Renal cortical epithelial cell (primary cell): ENCODE measurements around the gene LRRC37A. TPM values are rescaled to one million over a fixed set of nuclear protein-coding genes. Genes with fewer than 3 reads are reported as not detected.
"Not testable (repeated sequence)": the region's sequence is repeated elsewhere in the genome, so short reads cannot be mapped to it uniquely, and the experiment has no call there.

Experiments
- DNase-seq: peaks from one replicate; pipeline ENCODE4 v3.0.0-alpha.2; 2011; ENCODE audit warnings: low read depth
- total RNA-seq: library from RNA; depleted of rRNA; stranded (reverse); fragments of >200 nt; gene quantifications from 2 replicates; pipeline ENCODE4 v1.2.3, GENCODE V29; 2014

LRRC37A gene
- total RNA-seq, result 0.17 and 2.7 TPM in 2 replicates

GRCh38 chr17:46294831-46295230 is at the start of gene LRRC37A:
Gene LRRC37A, plus strand, starts transcription at chr17:46295131. Its CDS starts 3 bp downstream, at chr17:46295134.
- not testable (repeated sequence) for DNase-seq

DNA sequence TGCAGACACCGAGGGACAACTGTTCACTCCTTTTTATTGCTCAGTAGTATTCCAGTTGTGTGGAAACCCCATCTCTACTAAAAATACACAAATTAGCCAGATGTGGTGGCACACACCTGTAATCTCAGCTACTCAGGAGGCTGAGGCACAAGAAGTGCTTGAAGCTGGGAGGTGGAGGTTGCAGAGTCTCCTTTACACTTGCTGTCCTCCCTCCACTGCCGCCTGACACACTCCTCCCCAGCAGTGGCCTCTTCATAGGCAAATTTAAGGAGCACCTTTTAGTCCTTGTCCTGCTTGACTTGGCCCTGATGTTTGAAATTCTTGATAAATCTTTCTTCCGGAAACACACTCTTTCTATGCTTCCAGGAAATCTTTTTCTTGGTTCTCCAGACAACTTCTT is 45.8 kb upstream of the LRRC37A start:
- DNase-seq, result not testable (repeated sequence)

GRCh38 chr17:46252804-46253203 is 42.1 kb upstream of the LRRC37A start:
- DNase-seq, result not testable (repeated sequence)

DNA sequence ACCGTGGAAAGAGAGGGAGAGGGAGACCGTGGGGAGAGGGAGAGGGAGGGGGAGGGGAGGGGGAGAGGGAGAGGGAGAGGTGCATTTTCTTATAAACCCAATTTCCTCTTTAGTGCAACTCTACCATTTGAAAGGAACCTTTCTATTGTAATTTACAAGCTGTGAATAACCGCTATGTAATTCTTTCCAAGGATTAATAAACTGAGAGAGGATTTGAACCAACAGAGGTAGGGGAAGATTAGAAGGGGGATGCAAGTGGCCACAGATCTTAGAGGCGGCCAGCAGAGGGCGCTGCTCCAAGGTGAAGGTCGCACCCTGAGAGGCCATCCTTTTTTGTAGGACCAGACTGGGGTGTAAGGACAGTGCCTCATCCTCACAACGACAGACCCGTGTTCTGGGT is 41.2 kb upstream of the LRRC37A start:
- peak; percentile 29 for DNase-seq

GRCh38 chr17:46254215-46254614 is 40.7 kb upstream of the LRRC37A start:
- not testable (repeated sequence) for DNase-seq

GRCh38 chr17:46256369-46256768 is 38.6 kb upstream of the LRRC37A start:
- not testable (repeated sequence) for DNase-seq

DNA sequence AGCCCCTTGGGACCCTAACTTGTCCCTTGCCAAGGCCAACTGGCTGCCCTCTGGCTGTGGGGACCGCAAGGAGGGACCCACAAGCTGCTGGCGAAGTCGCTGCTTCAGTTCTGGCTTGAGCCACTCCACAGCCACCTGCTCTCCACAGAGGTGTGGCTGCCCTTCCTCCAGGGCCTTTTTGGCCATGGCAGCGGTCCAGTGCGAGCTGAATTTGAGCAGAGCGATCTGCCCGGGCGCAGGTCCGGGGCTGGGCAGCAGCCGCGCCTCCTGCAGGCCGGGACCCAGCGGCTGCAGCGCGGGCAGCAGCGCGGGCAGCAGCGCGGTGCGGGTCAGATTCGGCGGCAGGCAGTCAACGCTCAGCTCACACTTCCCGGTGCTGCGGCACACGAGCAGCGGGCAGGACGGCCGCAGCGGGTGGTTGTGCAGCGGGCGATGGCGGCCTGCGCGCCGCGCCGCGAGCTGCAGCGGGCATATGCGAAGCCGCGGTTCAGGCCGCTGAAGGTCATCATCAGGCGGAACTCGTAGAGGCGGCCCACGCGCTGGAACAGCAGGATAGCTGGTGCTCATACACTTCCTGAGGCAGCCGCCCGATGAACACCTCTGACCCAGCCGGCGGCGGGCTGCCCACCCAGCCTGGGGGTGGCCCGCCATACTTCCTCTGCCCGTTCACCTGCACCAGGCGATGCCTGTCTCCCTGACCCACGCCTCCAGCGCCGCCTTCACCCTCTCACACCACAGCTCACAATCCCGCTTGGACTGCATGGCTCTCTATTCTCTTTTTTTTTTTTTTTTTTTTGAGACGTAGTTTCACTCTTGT is 34.9 kb upstream of the LRRC37A start:
- DNase-seq, result not testable (repeated sequence)

DNA sequence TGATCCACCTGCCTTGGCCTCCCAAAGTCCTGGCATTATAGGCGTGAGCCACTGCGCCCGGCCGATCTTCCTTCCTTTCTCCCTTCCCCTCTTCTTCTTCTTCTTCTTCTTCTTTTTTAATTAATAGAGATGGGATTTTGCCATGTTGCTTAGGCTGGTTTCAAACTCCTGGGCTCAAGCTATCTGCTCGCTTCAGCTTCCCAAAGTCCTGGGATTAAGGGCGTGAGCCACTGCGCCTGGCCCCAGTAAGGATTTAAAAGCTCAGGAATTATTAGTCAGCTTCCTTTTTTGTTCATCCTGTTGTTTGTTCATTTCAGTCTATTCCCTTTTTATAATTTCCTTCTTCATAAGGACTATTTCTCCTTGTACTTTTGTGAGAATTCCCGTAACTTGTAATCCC is 32.7 kb upstream of the LRRC37A start:
- DNase-seq, result no peak

GRCh38 chr17:46264456-46265198 is 30.3 kb upstream of the LRRC37A start:
- DNase-seq, result peak; percentile 81

GRCh38 chr17:46266063-46266655 is 28.8 kb upstream of the LRRC37A start:
- peak; percentile 29 for DNase-seq

- DNase-seq, result peak; percentile 48
These were observed 28.0 kb upstream of the LRRC37A start for GRCh38 chr17:46266656-46267544.

DNA sequence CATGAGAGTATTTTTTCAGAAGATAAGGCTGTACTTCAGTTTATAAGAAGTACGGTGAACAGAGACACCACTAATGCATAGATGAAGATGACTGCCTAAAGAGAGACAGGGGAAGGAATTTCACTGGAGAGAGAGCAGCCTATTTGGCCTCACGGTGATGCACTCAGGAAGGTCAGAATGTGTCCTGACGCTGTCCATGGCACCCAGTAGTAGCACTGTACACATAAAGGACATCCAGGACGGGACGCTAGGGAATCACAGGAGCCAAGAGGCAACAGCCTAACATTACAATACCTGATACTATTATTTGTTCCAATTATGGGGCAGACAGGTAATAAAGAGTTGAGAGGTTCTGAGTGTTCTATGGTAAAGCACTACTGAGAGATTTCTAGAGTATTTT is 24.9 kb upstream of the LRRC37A start:
- DNase-seq, result no peak

- no peak for DNase-seq
These were observed 21.2 kb upstream of the LRRC37A start for GRCh38 chr17:46273541-46274236.

- no peak for DNase-seq
These were observed 20.7 kb upstream of the LRRC37A start for GRCh38 chr17:46274238-46274637.

GRCh38 chr17:46276728-46277479 is 18.0 kb upstream of the LRRC37A start:
- not testable (repeated sequence) for DNase-seq

- not testable (repeated sequence) for DNase-seq
These were observed 13.6 kb upstream of the LRRC37A start for GRCh38 chr17:46281336-46281735.

GRCh38 chr17:46282635-46283034 is 12.3 kb upstream of the LRRC37A start:
- DNase-seq, result not testable (repeated sequence)

GRCh38 chr17:46284467-46284866 is 10.5 kb upstream of the LRRC37A start:
- peak; percentile 70 for DNase-seq

- not testable (repeated sequence) for DNase-seq
These were observed 9.4 kb upstream of the LRRC37A start for GRCh38 chr17:46285500-46285899.

GRCh38 chr17:46286764-46287221 is 8.1 kb upstream of the LRRC37A start:
- peak; percentile 88 for DNase-seq
